NAMALWA (cell line): ENCODE data around the gene RAP1GAP.

Source experiments
- DNase-seq: peaks from one replicate; pipeline ENCODE4 v3.0.0-alpha.2; 2015; ENCODE audit warnings: low spot score

Gene RAP1GAP

DNA sequence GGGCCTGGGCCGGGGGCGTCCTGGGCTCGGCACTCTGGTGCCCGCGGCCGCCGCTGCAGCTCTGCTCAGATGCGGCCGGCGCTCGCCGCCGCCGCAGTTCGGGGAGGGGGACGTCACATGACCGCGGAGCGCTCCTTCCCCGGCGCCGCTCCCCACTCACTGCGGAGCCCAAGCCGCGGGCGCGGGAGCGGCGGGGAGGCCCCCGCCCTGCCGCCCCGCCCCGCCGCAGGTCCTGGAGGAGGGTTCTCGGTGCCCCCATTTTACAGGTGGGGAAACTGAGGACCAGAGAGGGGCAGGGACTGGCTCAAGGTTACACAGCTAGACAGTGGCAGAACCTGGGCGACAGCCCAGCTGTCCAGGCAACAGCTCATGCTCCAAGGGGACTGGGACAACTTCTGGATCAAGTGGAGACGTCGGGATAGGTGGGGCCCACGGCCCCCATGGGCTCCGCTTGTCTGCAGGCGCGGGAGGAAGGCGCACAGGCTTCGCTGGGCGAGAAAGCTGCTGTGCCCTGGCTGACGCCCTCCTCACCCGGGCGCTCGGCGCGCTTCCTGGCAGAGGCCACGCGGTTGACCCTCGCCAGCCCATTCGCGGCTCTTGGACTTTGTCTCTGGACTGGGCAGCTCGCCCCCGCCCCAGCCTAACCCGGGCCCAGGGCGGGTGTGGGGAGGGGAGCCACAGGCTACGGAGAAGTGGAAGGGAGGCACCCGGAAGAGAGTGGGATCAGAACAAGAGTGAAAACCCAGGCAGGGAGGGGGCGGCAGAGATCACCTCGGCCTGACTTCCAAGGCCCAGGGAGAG, at the start of gene RAP1GAP:
TSS of gene RAP1GAP (minus strand) at position 100 of the 801 bp plus-strand sequence. CDS start 49,325 bp downstream, outside the sequence.
- DNase-seq: no peak

DNA sequence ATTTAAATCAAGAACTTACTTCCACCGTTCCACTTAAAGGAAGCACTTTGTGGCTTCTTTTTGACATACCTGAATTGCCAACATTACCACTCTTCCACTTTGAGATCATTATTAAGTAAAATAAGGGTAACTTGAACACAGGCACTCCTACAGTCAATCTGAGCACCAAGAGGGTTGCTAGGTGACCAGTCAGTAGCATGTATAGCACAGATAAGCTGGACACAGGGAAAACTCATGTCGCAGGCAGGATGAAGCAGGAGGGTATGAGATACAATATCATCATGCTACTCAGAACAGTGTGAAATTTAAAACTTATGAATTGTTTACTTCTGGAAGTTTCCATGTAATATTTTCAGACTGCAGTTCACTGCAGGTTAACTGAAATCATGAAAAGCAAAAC, 47.0 kb upstream of the RAP1GAP start:
- no peak for DNase-seq

DNA sequence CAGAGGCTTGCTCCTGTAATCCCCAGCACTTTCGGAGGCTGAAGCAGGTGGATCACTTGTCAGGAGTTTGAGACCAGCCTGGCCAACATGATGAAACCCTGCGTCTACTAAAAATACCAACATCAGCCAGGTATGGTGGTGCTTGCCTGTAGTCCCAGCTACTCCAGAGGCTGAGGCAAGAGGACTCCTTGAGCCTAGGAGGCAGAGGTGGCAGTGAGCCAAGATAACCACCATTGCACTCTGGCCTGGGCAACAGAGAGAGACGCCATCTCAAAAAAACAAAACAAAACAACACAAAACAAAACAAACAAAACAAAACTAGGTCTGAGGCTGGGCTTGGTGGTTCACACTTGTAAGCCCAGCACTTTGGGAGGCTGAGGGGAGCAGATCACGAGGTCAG, 38.7 kb upstream of the RAP1GAP start:
- DNase-seq: no peak

DNA sequence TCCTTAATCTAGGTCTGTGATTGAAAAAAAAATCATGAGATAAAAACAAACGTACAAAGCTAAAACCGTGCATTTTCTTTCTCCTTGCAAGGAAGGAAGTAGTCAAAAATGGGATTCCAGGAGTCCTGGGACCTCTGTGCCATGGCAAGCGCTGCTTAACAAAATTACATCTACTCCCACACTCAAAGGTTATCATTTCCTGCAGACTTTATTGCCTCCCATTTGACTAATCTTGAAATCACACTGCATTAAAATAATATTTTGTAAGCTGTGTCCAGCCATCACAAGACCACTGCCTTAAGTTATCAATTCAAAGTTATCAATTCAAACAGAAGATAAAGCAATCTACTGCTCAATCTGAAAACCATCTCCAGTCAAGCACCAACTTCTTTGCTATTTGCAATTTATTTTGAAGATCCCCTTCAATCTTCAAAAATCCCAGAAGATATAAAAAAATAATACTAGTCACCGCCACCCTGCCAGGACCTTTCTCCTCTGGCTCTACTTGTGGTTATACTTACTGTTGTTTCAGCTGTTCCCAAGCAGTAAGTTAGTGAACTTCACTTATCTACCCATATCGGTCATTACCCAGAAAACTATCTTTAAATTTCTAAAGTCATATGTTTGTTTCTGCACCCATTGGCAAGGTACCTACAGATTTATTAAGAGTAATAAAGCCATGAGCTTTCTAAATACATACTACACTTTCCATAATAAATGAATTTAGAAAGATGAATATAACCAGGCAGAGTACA, 38.1 kb upstream of the RAP1GAP start:
- DNase-seq: no peak

DNA sequence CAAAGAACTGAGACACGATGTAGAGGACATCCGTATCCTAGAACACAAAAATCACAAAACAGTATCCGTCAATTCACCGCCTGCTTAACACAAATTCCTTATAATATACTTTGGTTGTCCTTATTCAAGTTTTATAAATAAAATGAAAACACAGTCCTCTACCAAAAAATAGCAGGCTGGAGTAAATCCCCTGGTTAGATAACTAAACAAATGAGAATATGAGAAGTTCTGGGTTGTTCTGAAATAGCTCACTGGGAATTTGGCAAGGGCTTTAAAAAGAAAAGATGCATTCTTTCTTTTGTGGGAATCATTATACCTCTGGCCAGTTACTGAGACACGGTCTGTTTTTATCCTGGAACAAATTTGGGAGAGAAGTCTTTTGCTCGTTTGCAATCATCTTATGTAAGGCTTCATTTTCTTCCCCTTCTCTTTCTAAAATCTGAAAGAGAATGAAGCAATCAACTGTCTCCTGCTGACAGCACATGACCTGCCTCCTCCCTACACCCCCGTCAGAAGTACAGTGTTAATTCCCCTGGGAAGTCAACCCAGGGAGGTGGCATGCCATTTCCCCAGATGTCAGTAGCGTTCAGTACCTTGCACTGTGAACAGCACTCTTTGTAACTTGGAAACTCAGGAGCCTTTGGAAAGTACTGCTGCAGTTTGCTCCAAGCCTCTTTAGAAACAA, 37.1 kb upstream of the RAP1GAP start:
- DNase-seq: peak; percentile 33

DNA sequence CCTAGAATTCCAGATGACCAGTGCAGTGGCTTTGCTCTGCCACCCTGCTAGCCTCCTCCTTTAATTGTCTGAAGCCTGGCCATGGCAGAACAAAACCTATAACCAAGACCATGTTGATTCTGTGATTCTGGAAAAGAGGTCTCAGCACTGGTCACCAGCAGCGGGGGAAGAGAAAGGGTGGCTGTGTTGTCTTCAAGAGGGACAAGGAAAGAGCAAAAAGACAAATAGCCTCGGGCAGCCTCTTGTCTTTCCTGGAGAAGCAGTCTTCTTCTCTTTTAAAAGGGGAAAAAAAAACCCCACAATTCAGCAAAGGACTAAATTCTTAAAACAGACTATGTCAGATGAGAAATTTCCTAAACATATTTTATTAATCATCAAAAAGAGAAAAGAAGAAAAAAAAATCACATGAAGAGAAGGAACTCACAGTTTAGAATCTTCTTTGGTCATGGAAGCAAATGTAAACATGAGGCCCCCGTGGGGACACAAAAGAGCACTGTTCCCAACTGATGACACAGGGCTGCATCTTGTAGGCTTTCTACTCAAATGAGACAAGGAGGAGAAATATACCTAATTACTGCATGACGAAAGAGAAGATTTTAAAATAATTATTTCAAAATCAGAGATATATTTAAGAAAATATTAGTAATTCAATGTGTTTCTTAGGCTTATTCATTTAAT, 36.3 kb upstream of the RAP1GAP start:
- DNase-seq: no peak

DNA sequence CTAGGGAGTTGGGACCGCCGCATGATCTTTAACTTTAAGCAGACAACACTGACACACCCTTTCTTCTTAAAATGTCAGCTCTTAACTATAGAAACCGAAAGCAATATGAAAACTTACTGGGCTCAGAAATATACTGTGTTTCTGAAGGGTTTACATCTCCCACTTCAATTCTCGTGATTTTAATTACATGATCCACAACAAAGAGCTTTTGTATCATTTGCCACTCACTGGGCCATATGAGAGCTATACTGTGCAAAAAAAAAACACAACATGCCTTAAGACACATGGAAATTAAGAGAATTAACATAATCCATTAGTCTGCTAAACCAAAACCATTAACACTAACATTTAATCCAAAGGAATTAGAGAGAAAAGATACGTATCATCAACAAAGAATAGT, 35.0 kb upstream of the RAP1GAP start:
- DNase-seq: no peak

DNA sequence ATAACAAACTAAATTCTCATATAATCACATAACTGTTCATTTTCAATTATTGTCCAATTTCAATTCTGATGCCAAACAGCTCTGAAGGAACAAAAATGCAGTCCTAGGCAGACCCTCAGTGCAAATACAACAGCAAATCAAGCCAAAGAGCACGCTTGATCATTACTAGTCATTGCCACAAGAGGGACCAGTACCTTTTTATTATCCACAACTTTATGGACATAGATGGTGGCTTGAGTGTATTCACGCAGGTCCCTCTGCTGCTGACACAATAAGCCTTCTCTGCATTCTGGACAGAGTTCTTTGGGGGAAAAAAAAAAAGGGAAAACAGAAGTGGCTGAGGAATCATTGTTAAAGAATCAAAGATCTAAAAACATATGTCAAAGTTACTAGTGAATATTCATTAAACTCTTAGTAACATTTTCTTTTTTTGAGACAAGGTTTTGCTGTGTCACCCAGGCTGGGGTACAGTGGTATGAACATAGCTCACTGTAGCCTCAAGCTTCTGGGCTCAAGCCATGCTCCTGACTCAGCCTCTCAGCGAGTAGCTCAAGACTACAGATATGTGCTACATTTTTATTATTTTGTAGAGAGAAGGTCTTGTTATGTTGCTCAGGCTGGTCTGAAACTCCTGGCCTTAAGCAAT, 34.3 kb upstream of the RAP1GAP start:
- DNase-seq: peak; percentile 74

DNA sequence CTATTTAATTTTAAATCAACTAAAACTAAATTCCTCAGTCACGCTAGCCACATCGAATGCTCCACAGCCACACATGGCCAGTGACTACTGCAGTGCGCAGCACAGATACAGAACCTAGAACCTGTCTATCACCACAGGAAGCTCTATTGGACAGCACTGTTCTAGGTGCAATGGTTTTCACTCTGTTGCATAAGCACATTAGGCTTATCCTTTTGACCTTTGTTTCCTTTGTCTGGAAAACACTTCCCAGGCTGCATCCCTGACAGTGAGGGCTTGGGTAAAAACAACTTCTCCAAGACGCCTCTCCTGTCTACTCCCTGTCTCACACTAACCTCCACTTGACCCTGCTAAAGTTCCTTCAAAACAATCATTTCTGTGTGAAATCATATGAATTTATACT, 33.6 kb upstream of the RAP1GAP start:
- no peak for DNase-seq

DNA sequence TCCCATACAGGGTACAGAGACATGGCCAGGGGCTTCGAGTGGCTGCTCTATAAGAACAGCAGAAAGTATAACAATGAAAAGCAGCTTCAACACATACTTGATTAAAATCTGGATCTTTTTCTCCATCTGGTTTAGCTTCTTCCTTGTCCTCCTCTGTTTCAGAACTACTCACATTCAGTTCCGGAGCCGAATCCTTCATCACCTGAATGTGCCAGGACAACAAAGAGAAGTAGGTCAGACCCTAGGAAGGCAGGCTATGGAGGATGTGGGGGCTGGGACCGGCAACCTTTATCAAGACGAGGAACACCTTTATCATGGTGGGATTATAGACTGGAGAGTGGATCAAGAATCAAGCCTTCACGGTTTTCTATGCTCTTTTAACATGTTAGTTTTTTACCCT, 32.2 kb upstream of the RAP1GAP start:
- no peak for DNase-seq

DNA sequence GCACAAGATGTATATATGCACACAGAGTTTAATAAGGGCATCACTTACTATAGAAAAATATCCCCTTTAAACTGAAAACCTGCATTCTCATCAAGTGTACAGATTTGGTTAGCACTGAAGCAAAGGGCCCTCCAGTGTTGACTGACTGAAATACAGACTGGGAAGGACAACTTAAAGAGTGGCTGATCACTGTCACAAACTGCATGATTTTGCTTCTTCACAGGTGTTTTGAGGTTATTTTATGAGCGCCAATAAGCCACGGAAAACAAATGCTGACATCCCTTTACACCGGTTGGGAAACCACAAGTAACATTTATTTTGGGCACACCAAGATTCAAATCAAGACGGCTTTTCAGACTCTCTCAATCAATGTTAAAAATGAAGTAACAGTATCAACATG, 30.9 kb upstream of the RAP1GAP start:
- no peak for DNase-seq

DNA sequence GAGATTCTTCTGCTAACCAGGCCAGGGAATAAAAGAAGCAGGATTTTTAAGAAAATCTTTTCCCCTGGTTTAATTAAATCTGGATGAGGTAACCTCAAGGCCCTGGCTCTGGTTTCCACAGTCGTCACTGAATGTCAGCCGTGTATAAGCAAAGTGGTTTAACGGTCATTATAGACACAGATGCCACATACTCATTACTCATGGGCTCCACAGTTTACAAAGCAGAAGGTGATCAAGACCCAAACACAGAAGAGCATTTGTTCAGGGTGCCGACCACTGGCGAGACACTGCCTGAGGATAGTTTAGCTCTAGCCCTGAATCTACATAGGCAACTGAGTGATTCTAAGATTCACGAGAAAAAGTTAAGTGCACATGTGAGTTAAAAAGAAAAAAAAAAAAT, 27.8 kb upstream of the RAP1GAP start:
- no peak for DNase-seq

DNA sequence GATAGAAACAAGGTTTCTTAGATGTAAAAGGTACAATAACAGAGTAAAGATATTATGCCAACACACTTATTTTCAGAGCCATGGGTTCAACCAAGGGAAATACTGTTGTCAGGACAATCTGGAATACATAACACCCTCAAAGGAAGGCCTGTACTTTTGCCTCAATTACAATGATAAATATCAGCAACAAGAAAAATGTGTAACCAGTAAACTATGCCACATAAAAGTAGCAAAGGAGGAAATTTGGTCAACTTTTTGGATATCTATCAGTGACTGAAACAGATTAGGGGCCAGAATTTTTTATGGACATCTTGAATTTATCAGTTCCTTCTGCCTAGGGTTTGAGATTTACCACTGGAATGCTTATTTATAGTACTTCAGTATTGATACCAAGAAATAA, 24.6 kb upstream of the RAP1GAP start:
- DNase-seq: no peak

DNA sequence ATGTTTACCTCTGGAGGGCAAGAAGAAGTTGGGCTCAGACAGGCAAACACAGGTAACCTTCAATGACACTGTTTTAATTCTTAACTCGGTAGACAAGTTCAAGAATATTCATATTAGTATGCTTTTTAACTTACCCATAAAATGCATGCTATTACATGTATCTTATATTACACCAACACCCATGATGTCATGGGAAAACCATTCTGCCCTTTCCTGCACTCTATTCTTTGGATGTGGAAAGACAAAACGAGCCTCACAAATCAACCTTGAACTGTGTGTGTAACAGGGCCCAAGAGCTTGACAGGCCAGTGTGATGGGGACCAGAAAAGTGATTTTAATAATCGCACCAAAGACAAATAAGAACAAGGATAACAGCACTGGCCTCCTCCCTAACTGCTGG, 22.6 kb upstream of the RAP1GAP start:
- no peak for DNase-seq

DNA sequence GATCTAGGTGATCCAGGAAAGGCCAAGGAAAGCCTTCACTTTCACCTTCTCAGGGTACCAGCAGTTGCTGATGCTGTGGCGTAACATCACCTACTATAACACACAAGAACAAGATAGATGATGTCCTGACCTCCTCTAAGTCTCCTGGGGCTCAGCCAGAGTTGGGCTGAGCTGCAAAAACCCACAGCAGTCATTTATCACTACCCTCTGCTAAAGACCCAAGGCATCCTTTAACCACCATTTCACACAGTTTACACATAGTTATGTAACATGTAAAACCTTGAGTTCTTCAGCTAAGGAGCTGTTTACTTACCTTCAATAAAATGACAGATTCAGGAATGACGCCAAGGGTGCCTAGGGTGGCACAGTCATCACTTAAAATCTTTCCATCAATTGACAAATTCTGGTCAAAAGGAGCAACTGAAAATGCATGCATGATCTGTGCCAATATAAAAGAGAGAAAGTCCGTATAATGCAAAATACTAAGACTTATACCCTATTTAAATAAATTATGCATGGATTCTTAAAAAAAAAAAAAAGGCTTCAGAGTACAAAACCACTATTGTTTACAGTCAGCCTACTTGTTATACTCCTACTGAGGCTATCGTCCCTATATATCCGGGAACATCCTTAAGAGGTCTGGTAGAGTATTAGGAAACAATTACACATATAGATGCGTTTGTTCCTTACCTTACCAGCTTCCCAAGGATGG, 20.7 kb upstream of the RAP1GAP start:
- no peak for DNase-seq

DNA sequence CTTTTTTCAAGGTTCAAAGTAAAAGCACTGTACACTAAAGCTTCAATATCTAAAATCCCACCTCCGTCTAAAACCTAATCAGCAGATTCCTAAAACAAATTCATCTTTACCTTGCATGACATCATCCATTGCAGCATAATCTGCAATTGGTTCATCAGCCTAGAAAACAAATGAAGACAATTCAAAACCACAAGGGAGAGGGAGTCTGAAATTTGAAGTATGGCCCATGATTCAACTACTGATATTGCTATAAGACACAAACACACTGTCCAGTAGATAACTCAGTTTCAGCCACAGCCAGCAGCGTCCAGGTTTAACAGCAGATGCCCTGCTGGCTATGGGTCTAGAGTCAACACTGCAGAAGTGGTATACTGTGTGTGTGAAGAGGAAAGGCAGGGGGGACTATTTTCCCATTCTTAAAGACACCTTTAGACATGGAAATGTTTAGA, 17.9 kb upstream of the RAP1GAP start:
- DNase-seq: no peak

DNA sequence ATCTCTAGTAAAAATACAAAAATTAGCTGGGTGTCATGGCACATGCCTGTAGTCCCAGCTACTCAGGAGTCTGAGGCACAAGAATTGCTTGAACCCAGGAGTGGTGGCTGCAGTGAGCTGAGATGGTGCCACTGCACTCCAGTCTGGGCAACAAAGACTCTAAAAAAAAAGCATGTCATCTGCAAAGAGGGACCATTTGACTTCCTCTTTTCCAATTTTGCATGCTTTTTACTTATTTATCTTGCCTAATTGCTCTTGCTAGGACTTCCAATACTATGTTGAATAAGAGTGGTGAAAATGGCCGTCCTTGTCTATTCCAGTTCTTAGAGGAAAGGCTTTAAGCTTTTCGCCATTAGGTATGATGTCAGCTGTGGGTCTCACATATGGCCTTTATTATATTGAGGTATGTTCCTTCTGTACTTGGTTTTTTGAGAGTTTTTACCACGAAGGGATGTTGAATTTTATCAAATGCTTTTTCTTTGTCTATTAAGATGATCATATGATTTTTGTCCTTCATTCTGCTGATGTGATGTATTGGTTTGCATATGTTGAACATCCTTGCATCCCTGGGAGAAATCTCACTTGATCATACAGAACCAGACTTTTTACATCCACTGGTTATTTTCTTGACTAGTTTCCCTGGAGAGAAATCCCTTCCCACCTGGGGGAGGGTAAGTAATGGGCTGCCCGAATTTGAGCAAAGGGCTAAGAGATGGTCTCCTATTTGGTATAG, 17.0 kb upstream of the RAP1GAP start:
- no peak for DNase-seq

DNA sequence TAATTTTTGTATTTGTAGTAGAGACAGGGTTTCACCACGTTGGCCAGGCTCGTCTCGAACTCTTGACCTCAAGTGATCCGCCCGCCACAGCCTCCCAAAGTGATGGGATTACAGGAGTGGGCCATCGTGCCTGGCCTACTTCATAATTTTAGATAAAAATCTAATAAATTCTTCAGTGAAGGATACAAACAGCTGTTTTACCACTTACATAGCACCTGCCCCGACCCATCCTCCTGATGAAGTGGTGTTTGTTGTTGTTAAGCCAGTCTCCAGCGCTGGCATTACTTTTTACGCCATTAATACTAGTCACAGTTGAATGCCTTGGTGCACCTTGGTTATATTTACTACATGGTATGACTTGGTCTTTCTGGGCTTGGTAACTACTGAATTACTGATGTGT, 12.3 kb upstream of the RAP1GAP start:
- no peak for DNase-seq

DNA sequence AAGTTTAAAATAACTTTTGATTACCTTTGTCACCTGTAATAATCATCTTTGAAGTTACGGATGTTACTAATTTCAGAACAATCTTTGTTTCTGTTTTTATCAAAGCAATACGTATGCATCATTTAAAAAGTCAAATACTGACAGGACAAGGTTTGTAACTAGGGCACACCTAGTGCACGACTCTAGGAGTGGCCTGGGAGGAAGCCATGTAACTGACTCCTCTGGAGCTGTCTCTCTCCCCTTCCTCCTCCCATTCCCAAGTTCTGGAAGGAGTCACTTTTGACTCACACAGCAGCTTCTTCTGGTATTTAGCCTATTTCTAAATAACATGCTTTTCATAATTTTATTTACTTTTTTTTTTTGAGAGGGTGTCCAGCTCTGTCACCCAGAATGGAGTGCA, 11.8 kb upstream of the RAP1GAP start:
- DNase-seq: no peak

DNA sequence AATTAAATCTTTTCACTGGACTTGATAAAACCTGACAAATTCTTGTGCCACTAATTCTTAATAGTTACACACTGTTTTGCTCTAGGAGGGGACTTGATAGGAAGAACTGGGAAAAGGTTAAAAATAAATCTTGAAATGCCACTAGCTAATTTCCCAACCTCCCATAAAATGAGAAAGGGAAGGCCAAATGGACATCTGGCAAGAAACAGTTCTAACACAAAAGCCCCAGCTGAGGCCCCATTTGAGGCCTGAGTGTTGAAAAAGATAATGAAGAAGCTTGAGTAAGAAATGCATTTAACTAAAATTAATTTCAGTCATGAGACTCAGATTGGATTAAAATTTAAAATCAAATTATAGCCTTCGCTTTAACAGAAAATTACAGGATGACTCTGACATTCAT, 11.2 kb upstream of the RAP1GAP start:
- no peak for DNase-seq
